ENCODE measurements around the gene RTKN.
A peak's percentile ranks its signal among the peaks of the same experiment; 100 is the strongest.
"Not testable (repeated sequence)": the region's sequence is repeated elsewhere in the genome, so short reads cannot be mapped to it uniquely, and the experiment has no call there.

The RTKN gene, protein sequence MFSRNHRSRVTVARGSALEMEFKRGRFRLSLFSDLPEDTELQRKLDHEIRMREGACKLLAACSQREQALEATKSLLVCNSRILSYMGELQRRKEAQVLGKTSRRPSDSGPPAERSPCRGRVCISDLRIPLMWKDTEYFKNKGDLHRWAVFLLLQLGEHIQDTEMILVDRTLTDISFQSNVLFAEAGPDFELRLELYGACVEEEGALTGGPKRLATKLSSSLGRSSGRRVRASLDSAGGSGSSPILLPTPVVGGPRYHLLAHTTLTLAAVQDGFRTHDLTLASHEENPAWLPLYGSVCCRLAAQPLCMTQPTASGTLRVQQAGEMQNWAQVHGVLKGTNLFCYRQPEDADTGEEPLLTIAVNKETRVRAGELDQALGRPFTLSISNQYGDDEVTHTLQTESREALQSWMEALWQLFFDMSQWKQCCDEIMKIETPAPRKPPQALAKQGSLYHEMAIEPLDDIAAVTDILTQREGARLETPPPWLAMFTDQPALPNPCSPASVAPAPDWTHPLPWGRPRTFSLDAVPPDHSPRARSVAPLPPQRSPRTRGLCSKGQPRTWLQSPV

DNA sequence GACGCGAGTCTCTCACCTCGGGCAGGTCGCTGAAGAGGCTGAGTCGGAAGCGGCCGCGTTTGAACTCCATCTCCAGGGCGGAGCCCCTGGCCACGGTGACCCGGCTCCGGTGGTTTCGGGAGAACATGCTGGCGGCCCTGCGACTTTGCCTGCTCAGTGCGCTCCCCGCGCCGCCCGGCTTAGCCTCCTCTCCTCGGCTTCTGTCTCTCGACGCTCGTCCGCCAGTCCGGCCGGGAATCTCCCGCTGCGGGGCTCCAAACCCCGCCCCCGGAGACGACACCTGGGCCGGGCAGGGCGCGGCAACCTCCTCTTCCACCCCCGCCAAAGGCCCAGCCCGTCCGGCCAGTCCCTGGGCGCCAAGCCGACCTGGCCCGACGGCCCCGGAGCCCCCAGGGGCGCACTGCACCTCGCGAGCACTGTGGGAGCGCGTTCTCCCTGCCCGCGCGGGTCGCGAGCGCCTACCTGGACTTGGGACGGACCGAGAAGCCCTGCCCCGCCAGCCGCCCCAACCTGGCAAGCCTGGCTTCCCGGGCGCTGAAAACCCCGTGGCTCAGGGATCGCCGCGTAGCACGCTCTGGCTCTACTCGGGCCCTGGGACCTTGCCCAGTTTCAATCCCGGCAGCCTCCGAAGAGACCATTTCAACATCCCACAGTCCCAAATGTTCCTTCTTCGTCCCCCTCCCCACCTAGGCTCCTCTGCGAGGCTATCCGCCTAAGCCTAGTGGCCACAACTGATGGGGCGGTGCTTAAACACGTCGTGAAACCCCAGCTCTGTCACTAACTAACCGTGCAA is at the start of gene RTKN:
RTKN (minus strand) TSS at position 248 of the 793 bp plus-strand sequence; CDS start at position 127, 121 bp downstream.
- no peak for DNase-seq

DNA sequence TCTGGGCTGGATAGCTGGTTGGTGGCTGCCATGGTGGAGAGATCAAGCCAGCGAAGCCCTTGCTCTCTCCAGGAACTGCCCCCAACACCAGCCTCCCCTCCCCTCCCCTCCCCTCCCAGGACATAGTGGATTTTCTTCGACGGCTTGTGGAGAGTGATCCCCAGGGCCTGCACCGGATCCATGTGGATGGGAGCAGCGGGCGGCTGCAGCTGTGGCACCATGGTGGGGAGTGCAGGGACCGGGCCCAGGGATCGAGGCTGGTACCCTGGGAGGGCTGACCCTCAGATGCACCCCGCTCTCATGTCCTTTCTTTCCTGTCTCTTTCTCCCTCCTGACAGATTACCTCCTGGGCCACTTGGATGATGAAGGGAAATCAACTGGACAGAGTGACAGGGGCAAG is 48.2 kb upstream of the RTKN start:
- no peak for DNase-seq

DNA sequence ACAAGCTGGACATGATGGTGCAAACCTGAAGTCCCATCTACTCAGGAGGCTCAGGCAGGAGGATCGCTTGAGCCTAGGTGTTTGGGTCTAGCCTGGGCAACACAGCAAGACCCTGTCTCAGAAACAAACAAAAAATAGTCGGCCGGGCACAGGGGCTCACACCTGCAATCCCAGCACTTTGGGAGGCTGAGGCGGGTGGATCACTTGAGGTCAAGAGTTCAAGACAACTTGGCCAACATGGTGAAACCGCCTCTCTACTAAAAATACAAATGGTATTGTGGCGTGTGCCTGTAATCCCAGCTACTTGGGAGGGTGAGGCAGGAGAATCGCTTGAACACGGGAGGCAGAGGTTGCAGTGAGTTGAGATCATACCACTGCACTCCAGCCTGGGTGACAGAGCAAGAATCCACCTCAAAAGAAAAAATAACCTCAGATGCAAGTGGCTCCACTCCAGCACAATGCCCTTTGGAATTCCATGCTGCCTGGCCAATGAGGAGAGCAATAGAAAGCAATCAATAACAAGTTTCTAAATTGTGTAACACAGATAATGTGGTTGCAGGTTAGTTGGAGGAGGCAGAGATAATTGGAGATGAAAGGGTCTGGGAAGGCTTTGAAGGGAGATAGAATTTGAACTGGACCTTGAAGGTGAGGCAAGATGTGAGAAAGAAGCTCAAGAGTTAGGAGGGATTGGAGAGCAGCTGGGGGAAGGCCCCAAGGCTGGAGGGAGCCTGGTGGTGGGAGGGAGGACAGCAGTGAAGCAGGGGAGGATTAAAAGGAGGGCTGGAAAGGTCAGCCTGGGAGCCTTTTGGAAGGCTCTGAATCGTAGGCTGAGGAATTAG is 47.1 kb upstream of the RTKN start:
- DNase-seq: no peak

DNA sequence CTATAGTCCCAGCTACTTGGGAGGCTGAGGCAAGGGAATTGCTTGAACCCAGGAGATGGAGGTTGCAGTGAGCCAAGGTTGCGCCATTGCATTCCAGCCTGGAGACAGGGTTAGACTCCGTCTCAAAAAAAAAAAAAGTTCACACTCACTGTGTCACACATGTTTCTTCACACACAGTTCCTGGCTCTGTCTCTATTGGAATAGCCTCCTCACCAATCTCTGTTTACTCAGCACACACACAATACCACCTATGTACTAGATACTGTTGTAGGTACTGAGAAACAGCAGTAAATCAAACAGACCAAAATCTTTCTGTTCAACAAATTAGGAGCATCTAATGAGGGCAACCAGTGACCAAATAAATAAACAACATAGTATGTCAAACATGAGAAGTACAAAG is 44.4 kb upstream of the RTKN start:
- DNase-seq: no peak

DNA sequence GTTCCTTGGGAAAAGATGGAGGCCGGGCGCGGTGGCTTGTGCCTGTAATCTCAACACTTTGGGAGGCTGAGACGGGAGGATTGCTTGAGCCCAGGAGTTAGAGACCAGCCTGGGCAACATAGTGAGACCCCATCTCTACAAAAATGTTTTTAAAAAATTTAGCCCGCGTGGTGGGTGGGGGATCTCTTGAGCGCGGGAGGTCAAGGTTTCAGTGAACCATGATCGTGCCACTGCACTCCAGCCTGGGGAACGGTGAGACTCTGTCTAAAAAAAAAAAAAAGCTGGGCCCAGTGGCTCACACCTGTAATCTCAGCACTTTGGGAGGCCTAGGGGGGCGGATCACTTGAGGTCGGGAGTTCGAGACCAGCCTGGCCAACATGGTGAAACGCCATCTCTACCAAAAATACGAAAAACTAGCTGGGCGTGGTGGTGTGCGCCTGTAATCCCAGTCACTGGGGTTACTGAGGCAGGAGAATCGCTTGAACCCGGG is 42.0 kb upstream of the RTKN start:
- DNase-seq: not testable (repeated sequence)

DNA sequence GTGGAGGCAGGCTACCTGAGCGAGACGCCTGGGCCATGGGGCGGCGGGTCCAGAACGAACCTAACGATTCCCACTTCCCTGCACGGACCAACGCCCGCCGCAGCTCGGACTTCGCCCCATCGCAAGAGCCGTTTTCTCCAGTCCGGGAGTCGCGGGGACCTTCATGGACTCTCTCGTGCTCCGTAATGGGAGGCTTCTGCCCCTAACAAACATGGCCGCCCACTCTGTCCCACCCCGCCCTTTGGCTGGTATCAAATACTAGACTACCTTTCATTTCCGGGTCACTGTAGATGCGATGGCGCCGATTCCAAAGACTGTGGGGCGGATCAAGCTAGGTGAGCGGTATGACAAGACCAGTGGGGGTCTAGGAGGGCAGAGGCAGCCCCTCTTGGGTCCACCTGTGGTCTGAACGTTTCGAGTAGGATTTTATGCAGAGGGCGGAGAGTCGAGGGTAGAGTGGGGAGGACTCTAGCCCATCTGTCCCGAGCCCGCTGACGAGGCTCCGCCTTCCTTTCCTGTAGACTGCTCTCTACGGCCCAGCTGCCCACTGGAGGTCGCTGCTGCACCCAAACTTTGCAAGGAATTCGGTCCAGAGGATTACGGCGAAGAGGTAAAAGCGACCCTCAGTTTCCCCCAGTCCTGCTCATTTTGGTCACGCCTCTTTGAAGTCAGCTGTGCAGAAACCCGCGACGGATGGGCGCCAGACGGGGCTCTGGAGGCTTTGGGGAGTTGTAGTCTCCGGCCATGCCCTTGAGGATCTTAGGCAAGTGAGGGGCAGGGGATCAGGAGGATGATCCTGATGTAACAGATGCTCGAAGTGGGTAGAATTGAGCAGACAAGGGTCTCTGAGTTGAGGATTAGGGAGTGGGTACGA is 41.3 kb upstream of the RTKN start, which contains the start of the genes CCDC142 and TTC31:
CCDC142 (minus strand) TSS at position 198 of the 874 bp plus-strand sequence; CDS start at position 37, 161 bp downstream.
TTC31 (plus strand) TSS at position 281 of the 874 bp plus-strand sequence; CDS start at position 296, 15 bp downstream.
- DNase-seq: peak; percentile 97

DNA sequence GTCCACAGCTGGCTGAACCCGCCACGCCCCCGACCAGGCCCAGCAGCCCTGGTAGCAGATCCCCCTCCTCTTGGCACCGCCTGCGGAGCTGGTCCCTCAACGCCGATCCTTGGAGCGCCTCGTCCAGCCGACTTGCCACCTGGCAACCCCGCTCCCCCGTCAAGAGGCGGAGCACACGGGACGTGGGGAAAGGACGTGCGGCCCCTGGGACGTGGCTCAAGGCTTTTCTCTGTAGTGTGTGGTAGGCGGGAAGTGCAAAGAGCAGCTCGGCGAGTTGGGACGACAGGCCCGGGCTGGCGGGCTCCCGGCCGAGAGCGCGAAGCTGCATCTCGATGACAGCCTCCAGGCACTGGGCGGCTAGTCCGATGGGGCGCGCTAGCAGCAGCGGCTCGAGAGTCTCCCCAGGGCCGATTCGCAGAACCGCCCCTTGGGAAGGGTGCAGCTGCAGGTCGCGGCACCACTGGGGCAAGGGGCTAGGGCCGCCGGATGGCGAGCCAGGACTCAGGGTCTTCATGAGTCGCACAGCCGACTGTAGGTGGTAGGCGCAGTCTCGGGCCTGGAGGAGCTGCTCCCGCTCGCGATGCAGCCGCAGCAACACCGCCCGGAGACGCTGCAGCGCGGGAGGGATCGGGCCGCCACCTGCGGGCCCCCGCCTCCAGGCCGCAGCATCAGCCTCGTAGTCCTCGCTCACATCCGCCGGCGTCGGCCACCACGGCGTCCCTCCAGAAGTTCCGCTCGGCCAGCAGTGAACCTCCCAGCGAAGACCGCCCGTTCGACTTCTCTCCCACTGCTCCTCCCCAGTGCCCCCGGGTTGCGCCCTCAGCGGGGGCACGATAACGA is 40.4 kb upstream of the RTKN start:
- DNase-seq: peak; percentile 35

DNA sequence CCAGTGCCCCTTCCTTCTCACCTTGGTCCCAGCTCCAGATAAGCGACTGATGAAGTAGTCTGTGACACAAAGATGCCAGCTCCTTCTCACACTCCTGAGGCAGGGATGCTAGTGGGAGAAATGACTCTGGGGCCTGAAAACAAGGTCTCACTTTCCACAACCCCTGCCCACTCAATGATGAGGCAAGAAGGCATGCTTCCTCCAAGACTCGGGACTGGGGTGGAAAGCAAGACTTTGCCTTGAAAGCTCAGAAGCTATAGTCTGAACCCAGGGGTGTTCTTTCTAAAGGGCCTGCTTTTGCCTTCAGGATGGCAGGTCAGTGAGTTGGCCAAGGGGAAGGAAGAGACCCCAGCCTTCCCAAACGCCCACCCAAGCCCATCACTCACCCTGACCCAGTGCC is 39.7 kb upstream of the RTKN start:
- DNase-seq: no peak

DNA sequence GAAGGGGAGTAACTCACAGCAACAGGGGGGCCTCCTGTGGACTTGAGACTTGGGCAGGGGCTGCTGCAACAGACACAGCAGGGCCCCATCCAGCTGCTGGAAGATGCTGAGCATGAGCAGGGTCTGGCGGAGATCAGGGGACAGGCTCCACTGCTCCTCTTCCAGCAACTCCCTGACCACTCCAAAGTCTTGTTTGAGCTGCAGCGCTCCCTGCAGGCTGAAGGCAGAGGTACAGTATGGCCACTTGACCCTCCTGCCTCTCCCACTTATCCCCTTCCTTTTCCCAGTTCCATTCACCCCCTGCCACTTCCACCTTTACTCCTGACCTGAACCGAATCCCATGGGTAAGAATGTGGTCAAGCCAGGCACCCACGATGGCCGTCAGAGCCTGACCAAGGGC is 33.2 kb upstream of the RTKN start:
- no peak for DNase-seq

DNA sequence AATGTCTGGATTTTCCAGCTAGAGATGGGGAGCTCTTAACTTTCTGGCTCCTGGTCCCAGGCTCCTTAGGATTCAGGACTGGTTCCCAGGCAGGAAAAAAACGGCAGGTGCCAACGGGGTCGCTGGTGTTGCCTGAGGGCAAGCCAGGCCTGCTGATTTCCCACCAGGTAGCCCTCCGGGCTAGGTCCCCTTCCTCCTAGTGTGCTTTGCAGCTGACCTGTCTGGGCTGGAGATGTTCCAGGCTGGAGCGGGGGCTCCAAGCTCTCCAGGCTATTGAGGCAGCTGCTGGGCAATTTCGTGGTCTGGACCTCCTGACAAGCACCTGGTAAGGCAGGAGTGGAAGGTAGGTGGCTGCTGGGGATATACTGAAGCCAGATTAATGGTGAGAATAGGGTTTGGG is 32.7 kb upstream of the RTKN start:
- DNase-seq: no peak

DNA sequence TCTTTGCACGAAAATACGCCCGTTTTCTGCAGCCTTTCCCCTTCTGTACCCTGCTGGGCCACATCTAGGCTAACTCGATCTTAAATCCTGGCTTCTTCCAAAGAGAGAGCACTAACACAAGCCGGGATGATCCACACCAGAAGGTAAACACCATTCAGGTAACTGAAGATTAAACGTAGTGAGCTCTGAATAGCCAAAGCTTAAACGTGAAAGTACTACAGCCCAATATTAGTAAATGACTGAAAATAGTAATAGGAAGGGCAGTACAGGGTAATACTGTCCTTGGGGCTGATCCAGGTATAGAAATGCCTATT is 31.2 kb upstream of the RTKN start:
- DNase-seq: no peak

DNA sequence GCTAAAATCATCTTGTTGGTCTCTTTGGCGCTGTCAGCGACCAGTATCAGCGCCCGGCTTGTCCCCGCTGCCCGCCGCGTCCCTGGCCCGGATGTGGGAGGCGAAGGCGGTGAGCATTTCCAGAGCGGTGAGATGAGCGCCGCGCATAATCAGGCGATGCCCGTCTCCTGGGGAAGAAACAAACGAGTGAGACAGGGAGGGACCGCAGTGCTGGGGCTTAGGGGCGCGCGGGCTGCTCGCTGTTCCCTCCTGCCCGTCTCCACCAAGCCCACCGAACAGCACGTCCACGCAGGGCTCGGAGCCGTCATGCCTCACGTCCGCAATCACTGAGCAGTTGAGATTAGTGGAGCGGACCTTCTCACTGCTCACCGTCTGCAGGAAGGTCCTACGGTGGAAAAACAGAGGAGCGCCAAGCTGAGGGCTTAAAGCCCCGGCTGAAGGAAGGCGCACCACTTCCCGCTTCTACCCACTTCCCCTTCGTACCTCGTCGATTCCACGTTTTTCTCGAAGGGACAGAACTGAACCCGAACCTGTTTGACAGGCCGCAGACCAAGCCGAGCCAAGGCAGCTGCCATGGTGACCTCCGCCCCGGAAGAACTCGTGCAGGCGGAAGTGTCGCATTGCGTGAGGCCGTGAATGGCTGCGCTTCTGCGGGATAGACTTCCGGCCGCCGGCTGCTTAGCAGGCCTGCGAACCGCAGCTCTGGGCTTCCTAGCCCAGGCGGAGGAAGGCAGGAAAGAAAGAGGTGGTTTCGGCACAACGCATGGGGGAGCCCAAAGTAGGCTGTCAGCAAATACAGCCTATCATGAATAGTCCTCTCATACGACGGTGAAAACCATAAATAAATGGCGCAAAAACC is 30.6 kb upstream of the RTKN start, which contains the start of gene MRPL53:
MRPL53 (minus strand) TSS at position 595 of the 859 bp plus-strand sequence; CDS start at position 575, 20 bp downstream.
- DNase-seq: peak; percentile 94

DNA sequence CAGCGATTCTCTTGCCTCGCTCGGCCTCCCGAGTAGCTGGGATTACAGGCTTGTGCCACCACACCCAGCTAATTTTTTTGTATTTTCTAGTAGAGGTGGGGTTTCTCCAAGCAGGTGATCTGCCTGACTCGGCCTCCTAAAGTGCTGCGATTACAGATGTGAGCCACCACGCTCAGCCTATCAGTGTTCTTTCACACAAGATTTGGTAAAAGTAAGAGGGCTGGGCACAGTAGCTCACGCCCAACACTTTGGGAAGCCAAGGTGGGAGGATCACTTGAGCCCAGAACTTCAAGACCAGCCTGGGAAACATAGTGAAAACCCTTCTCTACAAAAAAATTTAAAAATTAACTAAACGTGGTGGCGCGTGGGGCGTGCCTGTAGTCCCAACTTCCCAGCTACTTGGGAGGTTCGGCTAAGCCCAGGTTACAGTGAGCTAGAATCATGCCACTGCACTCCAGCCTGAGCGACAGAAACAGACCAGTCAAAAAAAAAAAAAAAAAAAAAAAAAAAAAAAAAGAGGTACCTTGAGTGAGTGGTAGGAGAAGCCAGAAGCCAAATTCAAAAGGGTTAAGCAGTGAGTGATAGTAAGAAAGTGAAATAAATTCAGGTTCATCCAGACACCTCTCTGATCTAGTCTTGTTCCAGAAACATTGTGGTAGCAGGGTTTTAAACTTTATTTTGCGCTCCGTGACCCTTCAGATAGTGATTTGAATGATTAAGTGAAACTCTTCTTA is 29.8 kb upstream of the RTKN start:
- DNase-seq: peak; percentile 34

DNA sequence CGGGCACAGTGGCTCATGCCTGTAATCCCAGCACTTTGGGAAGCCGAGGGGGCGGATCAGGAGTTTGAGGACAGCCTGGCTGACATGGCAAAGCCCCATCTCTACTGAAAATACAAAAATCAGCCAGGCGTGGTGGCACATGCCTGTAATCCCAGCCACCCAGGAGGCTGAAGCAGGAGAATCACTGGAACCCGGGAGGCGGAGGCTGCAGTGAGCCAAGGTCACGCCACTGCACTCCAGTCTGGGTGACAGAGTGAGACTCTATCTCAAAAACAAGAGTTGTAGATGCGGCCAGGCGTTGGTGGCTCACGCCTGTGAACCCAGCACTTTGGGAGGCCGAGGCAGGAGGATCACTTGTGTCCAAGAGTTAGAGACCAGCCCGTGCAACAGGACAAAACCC is 29.0 kb upstream of the RTKN start:
- not testable (repeated sequence) for DNase-seq

DNA sequence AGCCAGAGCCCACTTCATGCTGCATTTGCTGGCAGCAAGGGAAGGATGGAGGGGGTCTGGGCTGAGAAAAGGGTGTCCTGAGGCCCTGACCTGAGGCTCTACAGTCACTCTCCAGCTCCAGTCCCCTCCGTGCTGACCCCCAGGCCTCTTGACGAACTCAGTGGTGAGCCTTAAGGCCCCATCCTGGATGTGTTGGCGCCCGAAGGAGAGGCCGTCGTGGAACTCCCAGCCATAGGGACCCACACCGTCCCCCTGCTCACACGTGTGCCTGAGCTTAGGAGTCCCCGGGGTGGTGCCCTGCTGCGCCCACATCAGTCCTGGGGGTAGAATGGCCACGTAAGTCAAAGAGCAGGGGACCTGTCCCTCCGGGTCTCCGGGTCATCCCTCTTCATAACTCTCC is 22.7 kb upstream of the RTKN start:
- no peak for DNase-seq

DNA sequence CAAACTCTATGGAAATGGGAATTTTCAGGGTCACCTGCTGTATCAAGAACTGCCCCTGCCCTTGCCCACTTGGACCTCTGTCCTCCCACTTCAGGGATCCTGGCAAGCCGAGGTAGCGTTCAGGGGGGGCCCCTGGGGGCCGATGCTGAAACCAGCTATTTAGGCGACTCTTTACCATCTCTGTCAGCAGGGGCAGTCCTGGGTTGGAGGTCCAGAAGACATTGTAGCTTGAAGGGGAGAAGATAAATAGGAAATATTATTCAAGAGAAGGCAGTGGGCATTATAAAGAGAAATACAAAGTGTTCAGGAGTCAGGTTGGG is 21.0 kb upstream of the RTKN start:
- DNase-seq: no peak

DNA sequence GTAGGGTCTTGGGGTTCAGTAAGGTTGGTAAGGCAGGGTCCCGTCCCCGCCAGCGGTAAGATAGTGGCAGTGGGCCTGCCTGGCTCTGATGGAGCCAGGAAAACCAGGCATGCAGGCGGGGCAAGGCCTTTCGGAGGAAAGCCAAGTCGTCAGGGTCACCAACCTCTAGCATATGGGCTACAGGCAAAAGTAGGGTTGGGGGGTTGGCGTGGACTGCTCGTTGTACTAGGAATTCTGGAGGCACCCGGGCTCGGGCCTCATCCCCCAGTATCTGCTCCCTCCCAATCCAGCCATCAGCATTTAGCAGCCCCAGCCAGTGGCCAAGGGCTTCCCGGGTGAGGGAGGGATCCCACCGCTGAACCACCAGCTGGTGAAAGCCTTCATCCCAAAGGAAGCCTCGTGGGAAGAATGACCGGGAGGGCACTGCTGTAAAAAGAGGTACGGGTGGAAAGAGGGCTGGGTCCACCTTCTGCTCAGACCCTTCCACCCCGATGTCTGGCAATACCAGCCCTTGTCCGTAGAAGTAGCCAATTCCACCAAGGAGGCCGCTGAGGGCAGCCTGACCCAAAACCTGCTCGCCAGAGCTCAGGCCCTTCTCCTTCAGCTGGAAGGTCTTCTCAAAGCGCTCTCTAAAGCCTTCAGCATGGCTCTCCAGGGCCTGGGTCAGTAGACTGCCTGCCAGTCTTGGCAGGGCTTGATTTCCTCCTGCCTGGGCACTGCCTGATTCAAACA is 20.5 kb upstream of the RTKN start:
- DNase-seq: no peak

Data from hematopoietic multipotent progenitor cell treated with erythropoietin and hydrocortisone succinate and interleukin-3 and kit ligand, for 8 days (in vitro differentiated cells).